PC-3 (cell line): ENCODE data around the gene EDN2. TPM values are rescaled to one million over a fixed set of nuclear protein-coding genes. Genes with fewer than 3 reads are reported as not detected.

Experiments
- ATAC-seq: fragments of 200-7000 bp; cut with Tn5 transposase; 2 replicates; pipeline ENCODE4 v1.9.1; 2020; ENCODE audit warnings: mild to moderate bottlenecking, moderate library complexity
- BruUV-seq: library from RNA; stranded (reverse); fragments of 400-500 nt; replicated peaks from 2 replicates; lab custom pipeline; 2021; lab: Mats Ljungman, UMichigan
- CTCF ChIA-PET: fragments of 300-600 bp; sonication (Branson Sonifier 250); formaldehyde crosslinking; loops from one replicate; lab custom pipeline; 2022; ENCODE audit warnings: antibody characterized with exemption; lab: Charles Lee
- POLR2A ChIA-PET: fragments of 300-600 bp; sonication (Branson Sonifier 250); formaldehyde crosslinking; loops from one replicate; lab custom pipeline; 2022; ENCODE audit warnings: antibody characterized with exemption; ENCODE audit not compliant: unreplicated experiment; lab: Charles Lee
- DNase-seq: peaks from one replicate; pipeline ENCODE4 v3.0.0-alpha.2; 2015
- H2AFZ ChIP-seq: fragments of 300-600 bp; sonication (generic); 2 replicates; pipeline ENCODE4 v1.6.0; 2016; ENCODE audit warnings: antibody characterized with exemption, low read length
- H3F3A ChIP-seq: fragments of 300-600 bp; sonication (generic); one replicate; pipeline ENCODE4 v1.6.0; 2017; ENCODE audit warnings: antibody characterized with exemption, low read length, control low read depth, mild to moderate bottlenecking; ENCODE audit not compliant: unreplicated experiment
- H3K27ac ChIP-seq: fragments of 300-600 bp; sonication (generic); 2 replicates; pipeline ENCODE4 v1.5.1; 2016; ENCODE audit warnings: mild to moderate bottlenecking, low read length
- H3K27me3 ChIP-seq: fragments of 300-600 bp; sonication (generic); 2 replicates; pipeline ENCODE4 v1.6.1; 2016; ENCODE audit warnings: low read length, mixed read lengths
- H3K36me3 ChIP-seq: fragments of 300-600 bp; sonication (generic); 2 replicates; pipeline ENCODE4 v1.6.1; 2016; ENCODE audit warnings: low read depth, mixed run types, low read length, mixed read lengths
- H3K4me1 ChIP-seq: fragments of 300-600 bp; sonication (generic); 2 replicates; pipeline ENCODE4 v1.5.1; 2016; ENCODE audit warnings: low read length; ENCODE audit not compliant: insufficient read depth
- H3K4me2 ChIP-seq: fragments of 300-600 bp; sonication (generic); 2 replicates; pipeline ENCODE4 v1.6.0; 2016; ENCODE audit warnings: low read length
- H3K4me3 ChIP-seq: fragments of 300-600 bp; sonication (generic); 2 replicates; pipeline ENCODE4 v1.5.1; 2016; ENCODE audit warnings: mild to moderate bottlenecking, low read length, mixed read lengths
- H3K79me2 ChIP-seq: fragments of 300-600 bp; sonication (generic); 2 replicates; pipeline ENCODE4 v1.6.1; 2017; ENCODE audit warnings: low read length, mixed read lengths
- H3K9ac ChIP-seq: fragments of 300-600 bp; sonication (generic); 2 replicates; pipeline ENCODE4 v1.6.0; 2016; ENCODE audit warnings: mild to moderate bottlenecking, low read length
- H3K9me2 ChIP-seq: fragments of 300-600 bp; sonication (generic); replicated peaks from 2 replicates; pipeline ENCODE4 v1.6.1; 2016; ENCODE audit warnings: mixed run types, low read length, mixed read lengths
- H3K9me3 ChIP-seq: fragments of 300-600 bp; sonication (generic); 2 replicates; pipeline ENCODE4 v1.6.1; 2016; ENCODE audit warnings: low read length, mixed read lengths
- H4K20me1 ChIP-seq: fragments of 300-600 bp; sonication (generic); 2 replicates; pipeline ENCODE4 v1.6.1; 2016; ENCODE audit warnings: low read length, mixed read lengths
- CTCF ChIP-seq: fragments of 300-600 bp; sonication (generic); conservative IDR thresholded peaks from 2 replicates; pipeline ENCODE4 v1.5.1; 2017; ENCODE audit warnings: antibody characterized with exemption, low read depth, mild to moderate bottlenecking, low read length
- EZH2 ChIP-seq: fragments of 300-600 bp; sonication (generic); IDR thresholded peaks from one replicate; pipeline ENCODE4 v1.6.1; 2017; ENCODE audit warnings: antibody characterized with exemption, mild to moderate bottlenecking, low read length; ENCODE audit not compliant: unreplicated experiment
- EZH2phosphoT487 ChIP-seq: fragments of 300-600 bp; sonication (generic); IDR thresholded peaks from 2 replicates; pipeline ENCODE4 v1.6.1; 2018; ENCODE audit warnings: mild to moderate bottlenecking, antibody characterized with exemption, low read length, borderline replicate concordance
- intact Hi-C: fragments of 100-400 bp; cut with micrococcal nuclease; formaldehyde crosslinking; loops from 2 replicates; pipeline ENCODE4 v1.9.0; 2023
- total RNA-seq: library from RNA; depleted of rRNA; stranded (reverse); fragments of >200 nt; gene quantifications from 2 replicates; pipeline ENCODE4 v1.2.3, GENCODE V29; 2014

The EDN2 gene
- total RNA-seq, 1 experiment from 2014 or later, result 0.36 TPM

- Histone ChIP-seq H3K4me2 (no peak overlapping the region), H3K27me3 (no peaks in the 10 kb centered on the region), H3F3A (no peaks in the 10 kb centered on the region), H4K20me1 (no peaks in the 10 kb centered on the region), H3K9ac (no peak overlapping the region), H3K79me2 (no peaks in the 10 kb centered on the region), H3K27ac (no peak overlapping the region), H3K4me1 (no peaks in the 10 kb centered on the region), H3K9me3 (no peaks in the 10 kb centered on the region), H3K9me2 (no peaks in the 10 kb centered on the region), H3K36me3 (no peaks in the 10 kb centered on the region), H3K4me3 (no peak overlapping the region), H2AFZ (no peak overlapping the region)
- ChIA-PET POLR2A (no interaction called here), CTCF (no interaction called here)
- BruUV-seq, result no TSS peak
- DNase-seq (no peak), ATAC-seq (no peak)
- intact Hi-C loops, result no loop called here
- TF ChIP-seq EZH2phosphoT487, result no peak
- no peak for TF ChIP-seq EZH2
- no peak for TF ChIP-seq CTCF
Observed at GRCh38 chr1:41452704-41453290, 31.7 kb downstream of the EDN2 start.

- H3K36me3 ChIP-seq, result no peaks in the 10 kb centered on the region
- no peak overlapping the region for H2AFZ ChIP-seq
- no peak overlapping the region for H3K4me3 ChIP-seq
- no peak overlapping the region for H3K4me2 ChIP-seq
- POLR2A ChIA-PET, result no interaction called here
- BruUV-seq, result no TSS peak
- H3K27me3 ChIP-seq, result no peaks in the 10 kb centered on the region
- H3K9me2 ChIP-seq, result no peaks in the 10 kb centered on the region
- H3K9ac ChIP-seq, result no peak overlapping the region
- DNase-seq (no peak), ATAC-seq (no peak)
- H3F3A ChIP-seq, result no peaks in the 10 kb centered on the region
- intact Hi-C loops, result no loop called here
- no peaks in the 10 kb centered on the region for H3K79me2 ChIP-seq
- no peaks in the 10 kb centered on the region for H3K9me3 ChIP-seq
- no peak for TF ChIP-seq EZH2phosphoT487
- no peak for TF ChIP-seq EZH2
- no peak for TF ChIP-seq CTCF
- CTCF ChIA-PET, result no interaction called here
- no peaks in the 10 kb centered on the region for H4K20me1 ChIP-seq
- no peak overlapping the region for H3K27ac ChIP-seq
- no peaks in the 10 kb centered on the region for H3K4me1 ChIP-seq
Observed at GRCh38 chr1:41450747-41451285, 33.7 kb downstream of the EDN2 start.

- Histone ChIP-seq H3K4me1 (no peaks in the 10 kb centered on the region), H2AFZ (no peak overlapping the region), H3K4me2 (no peak overlapping the region), H3K36me3 (no peaks in the 10 kb centered on the region), H3F3A (no peaks in the 10 kb centered on the region), H4K20me1 (no peaks in the 10 kb centered on the region), H3K4me3 (no peak overlapping the region), H3K27ac (no peak overlapping the region), H3K79me2 (no peaks in the 10 kb centered on the region), H3K9me2 (no peaks in the 10 kb centered on the region), H3K9ac (no peak overlapping the region), H3K27me3 (no peaks in the 10 kb centered on the region), H3K9me3 (peaks cover 6% of the 10 kb centered on the region; the same call in 1 of the 2 replicates)
- ChIA-PET POLR2A (interaction anchor here (0.7 kb wide), 1 partner anchor 15 kb away, joined by 4 read pairs; no protein-coding TSS in a partner anchor), CTCF (interaction anchor here (0.6 kb wide), 1 partner anchor 26 kb away, joined by 4 read pairs; no protein-coding TSS in a partner anchor)
- intact Hi-C loops, result no loop called here
- DNase-seq, result no peak
- TF ChIP-seq EZH2 (no peak), EZH2phosphoT487 (no peak), CTCF (no peak)
- no TSS peak for BruUV-seq
- no peak for ATAC-seq
Observed at GRCh38 chr1:41449326-41449921, 35.1 kb downstream of the EDN2 start.
